Measurements from ENCODE around the gene RAB20. TPM values are rescaled to one million over a fixed set of nuclear protein-coding genes. Genes with fewer than 3 reads are reported as not detected.
"Not testable (repeated sequence)": the region's sequence is repeated elsewhere in the genome, so short reads cannot be mapped to it uniquely, and the experiment has no call there.

The RAB20 gene
- polyA plus RNA-seq, 2 donors, result 1.0 to 2.3 TPM

- WGBS, 2 donors, result 82 to 84% methylated on average over 5 of the region's 5 CpGs
- H3K9me3 ChIP-seq (ENCODE audit: control insufficient read depth in 2 of 2, insufficient read depth in 1 of 2, low read depth in 1 of 2, low read length in 1 of 2), result no peaks in the 10 kb centered on the region
- no peak overlapping the region for H3K4me3 ChIP-seq (ENCODE audit: low read depth in 1 of 2, low read length in 2 of 2)
- no peak overlapping the region for H3K27ac ChIP-seq (ENCODE audit: low read depth in 2 of 2, low read length in 1 of 2)
- peaks cover 0 to 12% of the 10 kb centered on the region in 2 donors for H3K36me3 ChIP-seq (ENCODE audit: control insufficient read depth in 2 of 2, insufficient read depth in 2 of 2, low read length in 1 of 2)
- H3K4me1 ChIP-seq (ENCODE audit: control insufficient read depth in 2 of 2, insufficient read depth in 2 of 2, low read length in 1 of 2), result no peaks in the 10 kb centered on the region
- no peaks in the 10 kb centered on the region for H3K27me3 ChIP-seq (ENCODE audit: control insufficient read depth in 1 of 2, insufficient read depth in 2 of 2, low read length in 2 of 2)
Measured at GRCh38 chr13:110498327-110498726, 63.2 kb downstream of the RAB20 start.

- H3K4me1 ChIP-seq (ENCODE audit: control insufficient read depth in 2 of 2, insufficient read depth in 2 of 2, low read length in 1 of 2); H3K4me3 ChIP-seq (ENCODE audit: low read depth in 1 of 2, low read length in 2 of 2); H3K27ac ChIP-seq (ENCODE audit: low read depth in 2 of 2, low read length in 1 of 2); H3K27me3 ChIP-seq (ENCODE audit: control insufficient read depth in 1 of 2, insufficient read depth in 2 of 2, low read length in 2 of 2); H3K9me3 ChIP-seq (ENCODE audit: control insufficient read depth in 2 of 2, insufficient read depth in 1 of 2, low read depth in 1 of 2, low read length in 1 of 2): not testable (repeated sequence)
- H3K36me3 ChIP-seq (ENCODE audit: control insufficient read depth in 2 of 2, insufficient read depth in 2 of 2, low read length in 1 of 2), result peaks cover 0 to 12% of the 10 kb centered on the region in 2 donors
- WGBS, 2 donors, result 91 to 94% methylated on average over 3 of the region's 3 CpGs
Measured at GRCh38 chr13:110497896-110498295, 63.6 kb downstream of the RAB20 start.

DNA sequence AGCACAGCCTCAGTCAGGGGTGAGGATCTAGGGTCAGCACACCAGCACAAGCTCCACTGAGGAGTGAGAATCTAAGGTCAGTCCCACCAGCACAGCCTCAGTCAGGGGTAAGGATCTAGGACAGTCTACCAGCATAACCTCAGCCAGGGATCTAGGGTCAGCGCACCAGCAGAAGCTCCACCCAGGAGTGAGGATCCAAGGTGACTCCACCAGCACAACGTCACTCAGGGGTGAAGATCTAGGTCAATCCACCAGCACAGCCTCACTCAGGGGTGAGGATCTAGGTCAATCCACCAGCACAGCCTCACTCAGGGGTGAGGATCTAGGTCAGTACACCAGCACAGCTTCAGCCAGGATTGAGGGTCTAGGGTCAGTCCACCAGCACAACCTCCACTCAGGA, 64.5 kb downstream of the RAB20 start:
- H3K36me3 ChIP-seq (ENCODE audit: control insufficient read depth in 2 of 2, insufficient read depth in 2 of 2, low read length in 1 of 2), result peaks cover 0 to 12% of the 10 kb centered on the region in 2 donors
- no peaks in the 10 kb centered on the region for H3K27me3 ChIP-seq (ENCODE audit: control insufficient read depth in 1 of 2, insufficient read depth in 2 of 2, low read length in 2 of 2)
- H3K4me1 ChIP-seq (ENCODE audit: control insufficient read depth in 2 of 2, insufficient read depth in 2 of 2, low read length in 1 of 2), result no peaks in the 10 kb centered on the region
- no peaks in the 10 kb centered on the region for H3K9me3 ChIP-seq (ENCODE audit: control insufficient read depth in 2 of 2, insufficient read depth in 1 of 2, low read depth in 1 of 2, low read length in 1 of 2)
- H3K4me3 ChIP-seq (ENCODE audit: low read depth in 1 of 2, low read length in 2 of 2), result no peak overlapping the region
- no peak overlapping the region for H3K27ac ChIP-seq (ENCODE audit: low read depth in 2 of 2, low read length in 1 of 2)
- WGBS, 2 donors, result 89 to 95% methylated on average over 2 of the region's 2 CpGs

DNA sequence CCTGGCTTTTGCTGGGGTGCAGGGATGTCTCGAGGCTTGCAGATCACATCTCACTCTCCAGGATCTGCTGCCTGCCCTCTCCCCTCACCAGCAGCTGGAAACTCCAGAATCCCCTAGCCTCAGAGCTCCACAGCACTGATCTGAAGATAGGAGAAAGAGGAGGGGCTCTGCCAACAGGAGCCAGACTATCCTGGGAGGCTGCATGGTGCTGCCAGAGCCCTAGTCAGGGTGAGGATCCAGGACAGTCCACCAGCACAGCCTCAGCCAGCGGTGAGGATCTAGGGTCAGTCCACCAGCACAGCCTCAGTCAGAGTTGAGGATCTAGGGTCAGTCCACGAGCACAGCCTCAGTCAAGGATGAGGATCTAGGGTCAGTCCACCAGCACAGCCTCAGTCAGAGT, 65.2 kb downstream of the RAB20 start:
- Histone ChIP-seq H3K27me3 (ENCODE audit: control insufficient read depth in 1 of 2, insufficient read depth in 2 of 2, low read length in 2 of 2) (no peaks in the 10 kb centered on the region), H3K4me1 (ENCODE audit: control insufficient read depth in 2 of 2, insufficient read depth in 2 of 2, low read length in 1 of 2) (no peaks in the 10 kb centered on the region), H3K27ac (ENCODE audit: low read depth in 2 of 2, low read length in 1 of 2) (no peak overlapping the region), H3K4me3 (ENCODE audit: low read depth in 1 of 2, low read length in 2 of 2) (no peak overlapping the region), H3K36me3 (ENCODE audit: control insufficient read depth in 2 of 2, insufficient read depth in 2 of 2, low read length in 1 of 2) (peaks cover 0 to 9% of the 10 kb centered on the region in 2 donors), H3K9me3 (ENCODE audit: control insufficient read depth in 2 of 2, insufficient read depth in 1 of 2, low read depth in 1 of 2, low read length in 1 of 2) (no peaks in the 10 kb centered on the region)
- WGBS, 2 donors, result 89 to 94% methylated on average over 3 of the region's 3 CpGs

- no peaks in the 10 kb centered on the region for H3K9me3 ChIP-seq (ENCODE audit: control insufficient read depth in 2 of 2, insufficient read depth in 1 of 2, low read depth in 1 of 2, low read length in 1 of 2)
- 91 to 96% methylated on average over 3 of the region's 3 CpGs for WGBS, 2 donors
- H3K27me3 ChIP-seq (ENCODE audit: control insufficient read depth in 1 of 2, insufficient read depth in 2 of 2, low read length in 2 of 2), result no peaks in the 10 kb centered on the region
- H3K4me3 ChIP-seq (ENCODE audit: low read depth in 1 of 2, low read length in 2 of 2), result no peak overlapping the region
- no peak overlapping the region for H3K27ac ChIP-seq (ENCODE audit: low read depth in 2 of 2, low read length in 1 of 2)
- H3K36me3 ChIP-seq (ENCODE audit: control insufficient read depth in 2 of 2, insufficient read depth in 2 of 2, low read length in 1 of 2), result peaks cover 0 to 9% of the 10 kb centered on the region in 2 donors
- H3K4me1 ChIP-seq (ENCODE audit: control insufficient read depth in 2 of 2, insufficient read depth in 2 of 2, low read length in 1 of 2), result no peaks in the 10 kb centered on the region
Measured at GRCh38 chr13:110495881-110496280, 65.6 kb downstream of the RAB20 start.

DNA sequence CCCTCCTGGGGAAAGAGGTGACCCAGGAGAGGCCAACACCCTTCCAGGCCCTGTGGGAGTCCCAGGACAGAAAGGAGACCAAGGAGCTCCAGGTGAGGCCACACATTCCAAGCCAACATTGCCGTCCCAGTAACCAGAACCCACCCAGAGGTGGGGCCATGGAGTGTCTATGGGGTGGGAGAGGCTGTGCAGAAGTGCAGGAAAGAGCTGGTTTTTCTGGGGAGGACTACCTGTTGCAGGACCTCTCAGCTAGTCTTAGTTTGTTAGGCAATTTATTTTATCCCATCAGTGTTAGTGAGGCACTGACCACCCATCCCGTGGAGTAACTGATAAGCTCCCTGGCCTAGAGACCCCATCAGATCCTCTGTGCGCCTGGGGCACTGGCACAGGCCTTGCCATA, 66.1 kb downstream of the RAB20 start:
- no peak overlapping the region for H3K27ac ChIP-seq (ENCODE audit: low read depth in 2 of 2, low read length in 1 of 2)
- H3K9me3 ChIP-seq (ENCODE audit: control insufficient read depth in 2 of 2, insufficient read depth in 1 of 2, low read depth in 1 of 2, low read length in 1 of 2), result no peaks in the 10 kb centered on the region
- no peaks in the 10 kb centered on the region for H3K27me3 ChIP-seq (ENCODE audit: control insufficient read depth in 1 of 2, insufficient read depth in 2 of 2, low read length in 2 of 2)
- H3K4me3 ChIP-seq (ENCODE audit: low read depth in 1 of 2, low read length in 2 of 2), result no peak overlapping the region
- H3K4me1 ChIP-seq (ENCODE audit: control insufficient read depth in 2 of 2, insufficient read depth in 2 of 2, low read length in 1 of 2), result no peaks in the 10 kb centered on the region
- WGBS, 2 donors, result 84 to 85% methylated on average over 3 of the region's 3 CpGs
- peaks cover 0 to 9% of the 10 kb centered on the region in 2 donors for H3K36me3 ChIP-seq (ENCODE audit: control insufficient read depth in 2 of 2, insufficient read depth in 2 of 2, low read length in 1 of 2)

GRCh38 chr13:110493613-110494012, 67.9 kb downstream of the RAB20 start:
- no peak overlapping the region for H3K4me3 ChIP-seq (ENCODE audit: low read depth in 1 of 2, low read length in 2 of 2)
- peaks cover 0 to 9% of the 10 kb centered on the region in 2 donors for H3K36me3 ChIP-seq (ENCODE audit: control insufficient read depth in 2 of 2, insufficient read depth in 2 of 2, low read length in 1 of 2)
- H3K9me3 ChIP-seq (ENCODE audit: control insufficient read depth in 2 of 2, insufficient read depth in 1 of 2, low read depth in 1 of 2, low read length in 1 of 2), result no peaks in the 10 kb centered on the region
- 91 to 93% methylated on average over 9 of the region's 9 CpGs for WGBS, 2 donors
- H3K4me1 ChIP-seq (ENCODE audit: control insufficient read depth in 2 of 2, insufficient read depth in 2 of 2, low read length in 1 of 2), result no peaks in the 10 kb centered on the region
- H3K27ac ChIP-seq (ENCODE audit: low read depth in 2 of 2, low read length in 1 of 2), result no peak overlapping the region
- no peaks in the 10 kb centered on the region for H3K27me3 ChIP-seq (ENCODE audit: control insufficient read depth in 1 of 2, insufficient read depth in 2 of 2, low read length in 2 of 2)

DNA sequence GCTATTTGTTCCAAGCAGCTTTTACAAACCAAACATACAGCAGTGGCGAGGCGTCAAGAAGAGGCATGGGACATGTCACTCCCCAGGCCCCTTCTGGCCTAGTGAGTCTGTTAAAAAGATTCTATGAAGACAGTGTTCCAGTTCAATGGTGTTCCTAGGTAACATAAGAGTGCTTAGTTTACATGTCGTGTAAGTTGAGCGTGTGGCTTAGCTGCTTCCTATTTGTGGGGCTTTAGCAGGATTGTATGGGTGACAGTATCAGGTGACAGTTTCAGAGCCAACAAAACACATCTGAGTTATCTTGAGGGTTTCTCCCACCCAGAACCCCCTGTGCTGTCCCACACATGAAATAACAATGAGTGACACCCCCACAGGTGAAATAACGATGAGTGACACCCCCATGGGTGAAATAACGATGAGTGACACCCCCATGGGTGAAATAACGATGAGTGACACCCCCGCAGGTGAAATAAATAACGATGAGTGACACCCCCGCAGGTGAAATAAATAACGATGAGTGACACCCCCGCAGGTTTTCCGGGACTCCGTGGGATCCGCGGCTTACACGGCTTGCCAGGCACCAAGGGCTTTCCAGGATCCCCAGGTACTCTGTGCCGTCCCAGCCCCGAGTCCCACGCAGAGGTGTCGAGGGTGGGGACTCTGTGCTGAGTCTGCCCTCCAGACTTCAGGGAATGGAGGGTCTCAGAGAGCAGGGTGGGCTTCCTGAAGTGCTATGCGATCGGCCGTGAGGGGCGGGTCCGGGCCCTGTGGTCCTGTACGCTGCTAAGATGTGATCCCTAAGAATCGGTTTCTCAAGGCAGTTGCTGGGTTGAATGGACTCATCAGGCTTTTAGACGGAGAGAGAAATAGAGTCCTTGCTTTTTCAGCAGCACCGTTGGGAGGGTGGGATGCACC, 68.6 kb downstream of the RAB20 start:
- Histone ChIP-seq H3K27ac (ENCODE audit: low read depth in 2 of 2, low read length in 1 of 2) (no peak overlapping the region), H3K9me3 (ENCODE audit: control insufficient read depth in 2 of 2, insufficient read depth in 1 of 2, low read depth in 1 of 2, low read length in 1 of 2) (no peaks in the 10 kb centered on the region), H3K36me3 (ENCODE audit: control insufficient read depth in 2 of 2, insufficient read depth in 2 of 2, low read length in 1 of 2) (peaks cover 0 to 6% of the 10 kb centered on the region in 2 donors), H3K4me3 (ENCODE audit: low read depth in 1 of 2, low read length in 2 of 2) (no peak overlapping the region), H3K27me3 (ENCODE audit: control insufficient read depth in 1 of 2, insufficient read depth in 2 of 2, low read length in 2 of 2) (no peaks in the 10 kb centered on the region), H3K4me1 (ENCODE audit: control insufficient read depth in 2 of 2, insufficient read depth in 2 of 2, low read length in 1 of 2) (no peaks in the 10 kb centered on the region)
- WGBS, 2 donors, result 94% methylated on average over 30 of the region's 30 CpGs

DNA sequence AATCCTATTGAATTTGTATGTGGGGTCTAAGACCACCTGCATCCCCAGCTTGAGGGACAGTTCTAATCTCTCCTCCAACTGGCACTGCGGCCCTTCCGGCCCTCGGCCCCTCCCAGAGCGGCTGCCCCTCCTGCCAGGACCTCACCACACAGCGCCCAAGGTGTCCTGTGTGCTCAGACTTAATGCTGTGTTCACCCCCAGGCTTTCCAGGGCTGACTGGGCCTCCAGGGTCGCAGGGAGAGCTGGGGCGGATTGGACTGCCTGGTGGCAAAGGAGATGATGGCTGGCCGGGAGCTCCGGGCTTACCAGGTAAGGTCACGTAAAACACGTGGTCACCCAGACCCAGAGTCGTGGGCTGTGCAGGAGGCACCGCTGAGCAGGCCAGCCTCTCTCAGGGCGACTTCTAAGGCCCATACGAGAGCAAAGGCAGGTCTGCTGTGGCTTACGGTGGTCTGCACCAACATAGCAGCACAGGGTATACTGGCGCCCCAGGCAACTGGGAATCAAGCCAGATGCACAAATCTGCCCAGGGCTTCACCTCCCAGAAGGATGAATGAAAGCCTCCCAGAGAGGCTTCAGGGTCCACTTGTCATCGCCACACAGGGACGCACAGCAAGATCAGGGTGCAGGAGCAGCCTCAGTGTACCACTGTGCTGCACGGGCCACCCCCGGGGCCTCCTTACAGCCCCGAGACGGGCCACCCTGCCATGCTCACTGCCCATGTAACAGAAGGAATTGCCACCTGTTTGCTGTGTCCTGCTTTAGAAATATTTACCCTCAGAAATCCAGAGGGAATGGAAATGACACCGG, 69.4 kb downstream of the RAB20 start:
- no peak overlapping the region for H3K4me3 ChIP-seq (ENCODE audit: low read depth in 1 of 2, low read length in 2 of 2)
- H3K27ac ChIP-seq (ENCODE audit: low read depth in 2 of 2, low read length in 1 of 2), result no peak overlapping the region
- no peaks in the 10 kb centered on the region for H3K9me3 ChIP-seq (ENCODE audit: control insufficient read depth in 2 of 2, insufficient read depth in 1 of 2, low read depth in 1 of 2, low read length in 1 of 2)
- H3K27me3 ChIP-seq (ENCODE audit: control insufficient read depth in 1 of 2, insufficient read depth in 2 of 2, low read length in 2 of 2), result no peaks in the 10 kb centered on the region
- H3K4me1 ChIP-seq (ENCODE audit: control insufficient read depth in 2 of 2, insufficient read depth in 2 of 2, low read length in 1 of 2), result no peaks in the 10 kb centered on the region
- peaks cover 0 to 5% of the 10 kb centered on the region in 2 donors for H3K36me3 ChIP-seq (ENCODE audit: control insufficient read depth in 2 of 2, insufficient read depth in 2 of 2, low read length in 1 of 2)
- 86 to 88% methylated on average over 24 of the region's 24 CpGs for WGBS, 2 donors
